ENCODE results near the gene RBM34. TPM values are rescaled to one million over a fixed set of nuclear protein-coding genes. Genes with fewer than 3 reads are reported as not detected.
"Not testable (repeated sequence)": the region's sequence is repeated elsewhere in the genome, so short reads cannot be mapped to it uniquely, and the experiment has no call there.

RBM34 gene
- total and polyA plus RNA-seq, 2 donors (not counting 1 experiment from before 2014, with no cell fraction given), result 30.3 to 64.1 TPM

GRCh38 chr1:235205687-235206086 lies 44.6 kb upstream of the RBM34 start:
- H3K27ac ChIP-seq (ENCODE audit: insufficient read depth, low read length), result no peak overlapping the region
- DNase-seq (ENCODE audit: low read depth in 2 of 2), result no peak

DNA sequence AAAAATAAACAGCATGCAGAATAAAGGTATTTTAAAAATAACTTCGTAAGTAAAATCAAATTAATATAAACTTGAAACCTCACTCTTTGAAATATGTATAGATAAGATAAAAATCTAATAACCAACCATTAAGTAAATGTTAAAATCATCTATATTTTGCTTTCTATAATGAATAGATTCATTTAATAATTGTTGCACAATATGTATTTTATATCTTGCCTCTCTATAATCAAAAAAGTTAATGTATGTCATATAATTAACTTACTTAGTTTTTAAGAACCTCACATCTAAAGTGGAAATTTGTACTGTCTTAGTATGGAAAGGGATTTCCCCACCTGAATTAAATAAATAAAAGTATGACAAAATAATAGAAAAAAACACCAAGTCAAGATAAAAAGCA lies 42.4 kb upstream of the RBM34 start:
- no peak overlapping the region for H3K4me2 ChIP-seq (ENCODE audit: extremely low read depth, insufficient read depth, low read length)
- no peak overlapping the region for H2AFZ ChIP-seq (ENCODE audit: low read length)
- no peak overlapping the region for H3K4me3 ChIP-seq (replicated peaks in 1 of 4; ENCODE audit: control extremely low read depth in 1 of 4, insufficient read depth in 1 of 4, low read depth in 3 of 4, low read length in 4 of 4)
- no peaks in the 10 kb centered on the region for H4K20me1 ChIP-seq (ENCODE audit: control insufficient read depth, extremely low read depth, insufficient read depth, low read length)
- H3K27ac ChIP-seq (ENCODE audit: insufficient read depth, low read length), result no peak overlapping the region
- TF ChIP-seq, protein P1, sequence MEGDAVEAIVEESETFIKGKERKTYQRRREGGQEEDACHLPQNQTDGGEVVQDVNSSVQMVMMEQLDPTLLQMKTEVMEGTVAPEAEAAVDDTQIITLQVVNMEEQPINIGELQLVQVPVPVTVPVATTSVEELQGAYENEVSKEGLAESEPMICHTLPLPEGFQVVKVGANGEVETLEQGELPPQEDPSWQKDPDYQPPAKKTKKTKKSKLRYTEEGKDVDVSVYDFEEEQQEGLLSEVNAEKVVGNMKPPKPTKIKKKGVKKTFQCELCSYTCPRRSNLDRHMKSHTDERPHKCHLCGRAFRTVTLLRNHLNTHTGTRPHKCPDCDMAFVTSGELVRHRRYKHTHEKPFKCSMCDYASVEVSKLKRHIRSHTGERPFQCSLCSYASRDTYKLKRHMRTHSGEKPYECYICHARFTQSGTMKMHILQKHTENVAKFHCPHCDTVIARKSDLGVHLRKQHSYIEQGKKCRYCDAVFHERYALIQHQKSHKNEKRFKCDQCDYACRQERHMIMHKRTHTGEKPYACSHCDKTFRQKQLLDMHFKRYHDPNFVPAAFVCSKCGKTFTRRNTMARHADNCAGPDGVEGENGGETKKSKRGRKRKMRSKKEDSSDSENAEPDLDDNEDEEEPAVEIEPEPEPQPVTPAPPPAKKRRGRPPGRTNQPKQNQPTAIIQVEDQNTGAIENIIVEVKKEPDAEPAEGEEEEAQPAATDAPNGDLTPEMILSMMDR (conservative IDR thresholded peaks at IDR 0.05 in 1 of 2, IDR thresholded peaks at IDR 0.05 in 1 of 2; ENCODE audit: low read depth in 1 of 2, low read length in 2 of 2), result no peak
- TF ChIP-seq EZH2 (IDR thresholded peaks at IDR 0.05; ENCODE audit: low read length, missing control alignments), result no peak
- no peaks in the 10 kb centered on the region for H3K9me3 ChIP-seq (ENCODE audit: control insufficient read depth, insufficient read depth, low read depth, low read length)
- peaks cover 4% of the 10 kb centered on the region for H3K36me3 ChIP-seq (ENCODE audit: control insufficient read depth, insufficient read depth, low read length)
- DNase-seq (ENCODE audit: low read depth in 2 of 2), result no peak
- H3K79me2 ChIP-seq (ENCODE audit: control insufficient read depth, insufficient read depth, low read length), result no peaks in the 10 kb centered on the region
- no peaks in the 10 kb centered on the region for H3K27me3 ChIP-seq (ENCODE audit: control insufficient read depth, insufficient read depth, low read length)
- no peaks in the 10 kb centered on the region for H3K4me1 ChIP-seq (ENCODE audit: control insufficient read depth, extremely low read depth, insufficient read depth, low read length)
- H3K9ac ChIP-seq (ENCODE audit: insufficient read depth, low read length), result no peak overlapping the region

More at GRCh38 chr1:235205687-235206086, 44.6 kb upstream of the RBM34 start:
- Histone ChIP-seq H3K4me1 (ENCODE audit: control insufficient read depth, extremely low read depth, insufficient read depth, low read length) (no peaks in the 10 kb centered on the region), H3K4me2 (ENCODE audit: extremely low read depth, insufficient read depth, low read length) (no peak overlapping the region), H3K9ac (ENCODE audit: insufficient read depth, low read length) (no peak overlapping the region), H4K20me1 (ENCODE audit: control insufficient read depth, extremely low read depth, insufficient read depth, low read length) (no peaks in the 10 kb centered on the region), H3K27me3 (ENCODE audit: control insufficient read depth, insufficient read depth, low read length) (no peaks in the 10 kb centered on the region), H3K36me3 (ENCODE audit: control insufficient read depth, insufficient read depth, low read length) (peaks cover 4% of the 10 kb centered on the region), H2AFZ (ENCODE audit: low read length) (no peak overlapping the region), H3K4me3 (replicated peaks in 1 of 4; ENCODE audit: control extremely low read depth in 1 of 4, insufficient read depth in 1 of 4, low read depth in 3 of 4, low read length in 4 of 4) (no peak overlapping the region), H3K79me2 (ENCODE audit: control insufficient read depth, insufficient read depth, low read length) (no peaks in the 10 kb centered on the region), H3K9me3 (ENCODE audit: control insufficient read depth, insufficient read depth, low read depth, low read length) (no peaks in the 10 kb centered on the region)
- TF ChIP-seq EZH2 (IDR thresholded peaks at IDR 0.05; ENCODE audit: low read length, missing control alignments), result no peak
- TF ChIP-seq, protein P1 (conservative IDR thresholded peaks at IDR 0.05 in 1 of 2, IDR thresholded peaks at IDR 0.05 in 1 of 2; ENCODE audit: low read depth in 1 of 2, low read length in 2 of 2), result no peak

- H2AFZ ChIP-seq (ENCODE audit: low read length); H3K36me3 ChIP-seq (ENCODE audit: control insufficient read depth, insufficient read depth, low read length); H3K79me2 ChIP-seq (ENCODE audit: control insufficient read depth, insufficient read depth, low read length); H3K27me3 ChIP-seq (ENCODE audit: control insufficient read depth, insufficient read depth, low read length); H4K20me1 ChIP-seq (ENCODE audit: control insufficient read depth, extremely low read depth, insufficient read depth, low read length); H3K27ac ChIP-seq (ENCODE audit: insufficient read depth, low read length); H3K4me2 ChIP-seq (ENCODE audit: extremely low read depth, insufficient read depth, low read length); H3K4me1 ChIP-seq (ENCODE audit: control insufficient read depth, extremely low read depth, insufficient read depth, low read length); DNase-seq (ENCODE audit: low read depth in 2 of 2); H3K4me3 ChIP-seq (replicated peaks in 1 of 4; ENCODE audit: control extremely low read depth in 1 of 4, insufficient read depth in 1 of 4, low read depth in 3 of 4, low read length in 4 of 4); H3K9ac ChIP-seq (ENCODE audit: insufficient read depth, low read length); H3K9me3 ChIP-seq (ENCODE audit: control insufficient read depth, insufficient read depth, low read depth, low read length): not testable (repeated sequence)
These were observed 41.4 kb upstream of the RBM34 start for GRCh38 chr1:235202447-235202846.
